Measurements from ENCODE around the gene HIF1A. TPM values are rescaled to one million over a fixed set of nuclear protein-coding genes. Genes with fewer than 3 reads are reported as not detected.
A peak's percentile ranks its signal among the peaks of the same experiment; 100 is the strongest.

HIF1A gene
- total and polyA plus RNA-seq, 2 of the 8 experiments (the other 6 are each of a cell fraction or from before 2014, with no cell fraction given) = 54.8 to 175 TPM

DNA sequence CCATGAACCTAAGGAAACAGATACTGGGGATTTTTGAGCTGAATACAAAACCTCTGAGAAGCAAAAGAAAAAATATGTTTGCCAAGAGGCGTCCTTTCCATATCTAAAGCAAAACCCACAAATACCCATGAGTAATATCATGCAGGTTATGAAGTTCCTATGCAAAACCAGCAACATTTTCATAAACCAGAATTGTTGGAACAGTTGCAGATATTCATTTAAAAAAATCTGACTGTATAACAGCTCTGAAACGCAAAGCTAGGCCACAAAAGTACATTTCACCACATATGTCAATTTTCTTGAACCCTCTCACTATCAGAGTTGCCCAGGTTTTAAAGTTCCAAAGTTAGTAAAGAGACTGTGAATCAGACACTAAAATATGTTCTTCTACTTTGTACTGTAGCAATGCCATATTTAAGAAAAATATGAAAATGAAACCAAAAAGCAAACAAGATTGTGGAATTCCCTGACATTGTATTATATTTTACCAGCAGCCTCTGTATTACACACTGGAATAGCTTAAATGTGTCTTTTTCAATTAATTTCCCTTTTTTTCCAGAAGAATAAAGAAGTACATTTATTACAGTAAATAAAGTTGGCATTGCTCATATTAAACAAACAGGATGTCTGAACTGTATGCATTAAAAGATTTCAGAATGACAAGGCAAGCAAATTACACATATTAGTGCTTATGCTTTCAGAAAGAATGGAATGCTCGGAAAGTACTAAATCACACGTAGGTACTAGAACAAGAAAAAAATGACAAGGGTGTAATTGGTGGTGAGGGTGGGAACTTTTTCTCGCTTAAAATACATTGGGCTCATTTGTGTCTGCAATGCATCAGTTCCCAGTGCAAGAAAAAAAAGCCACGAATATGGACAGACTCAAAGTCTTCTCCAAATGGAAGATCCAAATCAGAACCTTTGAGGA is 33.6 kb upstream of the HIF1A start:
- no peaks in the 10 kb centered on the region for H3K79me2 ChIP-seq (ENCODE audit: control insufficient read depth in 1 of 2, insufficient read depth in 2 of 2, low read length in 2 of 2)
- no peak overlapping the region for H2BK15ac ChIP-seq (ENCODE audit: low read length)
- no peak overlapping the region for H3K18ac ChIP-seq (ENCODE audit: extremely low read depth, low read length)
- no peaks in the 10 kb centered on the region for H3K4me1 ChIP-seq (replicated peaks in 1 of 4; ENCODE audit: control insufficient read depth in 3 of 4, insufficient read depth in 4 of 4, low read length in 3 of 4)
- POLR2A ChIA-PET (ENCODE audit: partially characterized antibody) = interaction anchor here (1.2 kb wide), 1 partner anchor 10 kb away, joined by 3 read pairs; no protein-coding TSS in a partner anchor
- H4K5ac ChIP-seq (ENCODE audit: insufficient read length, low read depth, low read length) = no peak overlapping the region
- no peak overlapping the region for H4K91ac ChIP-seq (replicated peaks; ENCODE audit: insufficient read length, low read length)
- H3K56ac ChIP-seq (replicated peaks; ENCODE audit: insufficient read length, low read depth, low read length) = no peak overlapping the region
- H2BK5ac ChIP-seq (ENCODE audit: low read depth, low read length) = no peak overlapping the region
- H3K4ac ChIP-seq (replicated peaks; ENCODE audit: insufficient read length, low read depth, low read length) = no peak overlapping the region
- H3K4me3 ChIP-seq (ENCODE audit: extremely low read depth in 1 of 4, insufficient read depth in 2 of 4, low read depth in 3 of 4, low read length in 4 of 4) = no peak overlapping the region
- no peak overlapping the region for H2AK5ac ChIP-seq (ENCODE audit: low read depth, low read length)
- no peak overlapping the region for H3K9ac ChIP-seq (replicated peaks in 1 of 4; ENCODE audit: extremely low read depth in 1 of 4, low read depth in 3 of 4, low read length in 3 of 4)
- peak overlapping the region; percentile 84; the same call in 1 of the 2 replicates for H2AFZ ChIP-seq (ENCODE audit: low read length)
- H4K20me1 ChIP-seq (replicated peaks in 1 of 2; ENCODE audit: control insufficient read depth in 1 of 2, insufficient read depth in 2 of 2, low read length in 2 of 2) = no peaks in the 10 kb centered on the region
- no peak overlapping the region for H4K8ac ChIP-seq (ENCODE audit: extremely low read depth, insufficient read depth, low read length)
- no peaks in the 10 kb centered on the region for H3K23me2 ChIP-seq (ENCODE audit: low read depth, low read length)
- no peaks in the 10 kb centered on the region for H3K27me3 ChIP-seq (replicated peaks in 1 of 4; ENCODE audit: control insufficient read depth in 3 of 4, extremely low read depth in 1 of 4, insufficient read depth in 3 of 4, low read length in 3 of 4)
- CTCF ChIA-PET (ENCODE audit: partially characterized antibody) = interaction anchor here (0.6 kb wide), 1 partner anchor 35 kb away, joined by 5 read pairs; no protein-coding TSS in a partner anchor
- peaks cover 0 to 5% of the 10 kb centered on the region in 2 experiments; a peak in 1 of 4 replicates for H3K9me3 ChIP-seq (ENCODE audit: insufficient read depth in 2 of 2, low read depth in 1 of 2, low read length in 1 of 2)
- no peak overlapping the region for H2BK20ac ChIP-seq (ENCODE audit: low read length)
- no peak overlapping the region for H3K23ac ChIP-seq (ENCODE audit: insufficient read length)
- 92% methylated on average over 6 of the region's 6 CpGs; no CpG with 5 or more reads in 1 of the 2 experiments for WGBS, 2 experiments (ENCODE audit: extremely low coverage in 1 of 2, insufficient coverage in 1 of 2, insufficient read length in 1 of 2, insufficient replicate concordance in 2 of 2, low coverage in 1 of 2, low lambda C conversion rate in 2 of 2, missing lambda C conversion rate in 1 of 2)
- FAIRE-seq (no peak), DNase-seq (ENCODE audit: low read depth in 1 of 2, low spot score in 2 of 2) (no peak)
- no peaks in the 10 kb centered on the region for H3K79me1 ChIP-seq (ENCODE audit: low read depth, low read length)
- H2BK120ac ChIP-seq (replicated peaks; ENCODE audit: low read depth, low read length) = no peak overlapping the region
- no peak overlapping the region for H3K27ac ChIP-seq (ENCODE audit: low read depth, low read length)
- H3K14ac ChIP-seq (ENCODE audit: insufficient read length) = no peak overlapping the region
- H3K36me3 ChIP-seq (ENCODE audit: control insufficient read depth in 2 of 4, insufficient read depth in 4 of 4, low read length in 3 of 4) = no peaks in the 10 kb centered on the region
- TF ChIP-seq NRF1 (IDR thresholded peaks at IDR 0.05; ENCODE audit: low read depth, low read length) (no peak), ASH2L (IDR thresholded peaks at IDR 0.05; ENCODE audit: low read length) (no peak), GTF2F1 (IDR thresholded peaks at IDR 0.05; ENCODE audit: borderline replicate concordance, low read depth, low read length) (no peak), EP300 (IDR thresholded peaks at IDR 0.05; ENCODE audit: borderline replicate concordance in 1 of 2, low read depth in 2 of 2, low read length in 2 of 2) (no peak)
- H3K4me2 ChIP-seq (ENCODE audit: insufficient read depth in 1 of 2, low read depth in 2 of 2, low read length in 2 of 2) = no peak overlapping the region
- H2BK12ac ChIP-seq (ENCODE audit: low read depth, low read length) = no peak overlapping the region
